Uterus (tissue), 2 donors: ENCODE results near the gene PHLDB3.

ENCODE experiments used
- POLR2A ChIP-seq, 2 donors: fragments of 450-650 bp; IDR thresholded peaks; one replicate each; pipeline ENCODE4 v1.6.1; 2016; ENCODE audit warnings: antibody characterized with exemption in 2 of 2, mild to moderate bottlenecking in 1 of 2, moderate library complexity in 1 of 2
- TF ChIP-seq, protein P1 (sequence below), 4 experiments: fragments of 200-600 bp in 2 of 4; fragments of 450-650 bp in 2 of 4; sonication (generic) in 2 of 4; IDR thresholded peaks; one replicate each; pipeline ENCODE4 v1.5.1; 2016 to 2019; ENCODE audit warnings: antibody characterized with exemption in 4 of 4, mild to moderate bottlenecking in 2 of 4, moderate library complexity in 1 of 4

DNA sequence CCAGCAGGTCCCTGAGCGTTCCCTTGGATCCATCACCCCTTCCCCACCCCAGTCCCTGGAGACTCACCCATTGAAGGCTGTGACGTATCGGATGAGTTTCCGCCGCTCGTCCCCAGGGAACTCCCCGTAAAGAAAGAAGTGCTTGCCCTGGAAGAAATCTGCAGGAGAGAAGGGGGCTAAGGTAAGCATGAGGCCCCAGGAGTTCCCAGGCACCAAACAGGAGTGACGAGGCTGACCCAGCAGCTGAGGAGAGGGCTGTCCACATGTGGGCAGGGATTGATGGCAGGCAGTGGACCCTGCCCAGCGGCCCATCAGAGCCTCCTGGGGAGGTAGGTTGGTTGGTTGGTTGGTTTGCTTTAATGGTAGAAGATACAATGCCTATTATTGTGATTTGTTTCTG is 39.5 kb upstream of the PHLDB3 start:
- no peak for TF ChIP-seq POLR2A (IDR thresholded peaks at IDR 0.05)
- TF ChIP-seq, protein P1, sequence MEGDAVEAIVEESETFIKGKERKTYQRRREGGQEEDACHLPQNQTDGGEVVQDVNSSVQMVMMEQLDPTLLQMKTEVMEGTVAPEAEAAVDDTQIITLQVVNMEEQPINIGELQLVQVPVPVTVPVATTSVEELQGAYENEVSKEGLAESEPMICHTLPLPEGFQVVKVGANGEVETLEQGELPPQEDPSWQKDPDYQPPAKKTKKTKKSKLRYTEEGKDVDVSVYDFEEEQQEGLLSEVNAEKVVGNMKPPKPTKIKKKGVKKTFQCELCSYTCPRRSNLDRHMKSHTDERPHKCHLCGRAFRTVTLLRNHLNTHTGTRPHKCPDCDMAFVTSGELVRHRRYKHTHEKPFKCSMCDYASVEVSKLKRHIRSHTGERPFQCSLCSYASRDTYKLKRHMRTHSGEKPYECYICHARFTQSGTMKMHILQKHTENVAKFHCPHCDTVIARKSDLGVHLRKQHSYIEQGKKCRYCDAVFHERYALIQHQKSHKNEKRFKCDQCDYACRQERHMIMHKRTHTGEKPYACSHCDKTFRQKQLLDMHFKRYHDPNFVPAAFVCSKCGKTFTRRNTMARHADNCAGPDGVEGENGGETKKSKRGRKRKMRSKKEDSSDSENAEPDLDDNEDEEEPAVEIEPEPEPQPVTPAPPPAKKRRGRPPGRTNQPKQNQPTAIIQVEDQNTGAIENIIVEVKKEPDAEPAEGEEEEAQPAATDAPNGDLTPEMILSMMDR (IDR thresholded peaks at IDR 0.05), result no peak
